DMS114 treated with DMSO at 0.1 percent for 48 hours (cell line): Measurements from ENCODE around the gene CCDC182.

Experiments used
- DNase-seq: peaks from one replicate; lab custom pipeline; 2025; ENCODE audit not compliant: unreplicated experiment; lab: John Stamatoyannopoulos, UW

CCDC182 gene

GRCh38 chr17:57701124-57701523 is 44.0 kb downstream of the CCDC182 start:
- DNase-seq = no peak

DNA sequence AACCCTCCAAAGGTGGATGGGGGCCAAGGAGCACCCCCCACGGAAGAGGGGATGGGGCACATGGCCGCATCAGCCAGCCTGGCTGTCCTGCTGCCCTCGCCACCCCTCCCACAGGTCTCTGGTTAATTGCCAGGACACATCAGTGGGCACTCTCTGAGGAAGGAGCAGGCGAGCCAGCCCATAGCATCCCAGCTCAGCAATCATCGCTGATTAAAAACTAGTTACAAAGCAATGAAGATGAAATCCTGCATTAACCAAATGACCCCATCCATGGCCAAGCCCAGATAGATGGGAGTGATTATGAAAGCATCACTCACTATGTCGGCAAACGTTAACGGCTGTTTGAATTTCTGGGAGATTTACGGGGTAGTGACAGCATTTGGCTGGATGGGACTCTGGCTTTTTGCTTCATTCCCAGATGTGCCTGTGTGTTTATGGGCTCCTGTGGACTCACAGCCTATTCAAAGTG is 45.3 kb downstream of the CCDC182 start:
- DNase-seq = no peak

DNA sequence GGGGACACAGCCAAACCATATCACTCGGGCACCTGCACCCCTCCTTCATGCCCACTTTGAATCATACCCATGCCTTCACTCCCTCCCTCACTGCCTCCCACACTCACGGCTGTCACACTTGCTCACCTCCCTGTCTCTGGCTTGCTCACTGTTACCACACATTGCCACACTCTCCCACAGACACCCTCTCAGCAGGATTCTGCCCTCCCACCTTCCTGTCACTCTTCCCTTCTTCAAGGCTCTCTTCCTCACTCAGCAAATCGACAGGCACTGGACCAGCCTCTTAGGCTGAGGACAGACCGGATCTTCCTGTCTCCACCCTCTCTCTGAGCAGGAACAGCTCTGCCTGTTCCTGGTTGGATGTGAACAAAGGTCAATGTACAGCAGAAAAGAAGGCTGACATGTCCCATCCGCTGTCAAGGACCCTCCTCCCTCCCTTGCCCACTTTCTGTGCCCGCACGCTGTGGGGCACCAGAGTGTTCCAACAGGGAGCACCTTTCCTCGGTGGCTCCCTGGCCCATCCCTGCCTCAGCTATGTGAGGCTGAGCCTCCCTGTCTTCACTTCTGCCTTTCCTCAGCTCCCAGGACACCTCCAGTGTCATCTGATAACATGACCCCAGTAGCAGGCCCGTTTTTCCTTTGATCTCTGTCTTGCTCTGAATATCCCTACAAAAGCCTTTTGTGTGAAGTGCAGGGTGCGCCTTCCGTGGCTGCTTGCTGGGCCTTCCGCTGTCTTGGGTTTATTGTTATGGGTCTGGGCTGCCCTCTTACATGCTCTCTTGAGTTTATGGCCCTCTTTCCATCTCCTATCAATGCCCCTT is 47.0 kb downstream of the CCDC182 start:
- no peak for DNase-seq

DNA sequence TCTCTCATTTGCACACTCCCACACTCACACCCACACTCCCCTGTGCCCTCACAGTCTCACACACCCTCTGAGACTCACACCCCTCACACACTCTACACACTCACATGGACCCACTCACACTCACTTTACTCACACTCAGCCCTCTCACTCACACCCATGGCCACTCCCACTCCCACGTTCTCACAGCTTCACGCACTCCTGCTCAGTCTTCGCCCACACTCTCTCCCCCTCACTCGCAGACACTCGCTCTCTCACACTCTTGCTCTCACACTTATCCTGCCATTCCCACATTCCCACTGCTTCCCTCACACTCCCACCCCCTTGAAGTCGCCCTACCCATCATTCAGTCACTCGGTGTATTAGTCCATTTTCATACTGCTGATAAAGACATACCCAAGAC is 47.9 kb downstream of the CCDC182 start:
- DNase-seq = no peak

DNA sequence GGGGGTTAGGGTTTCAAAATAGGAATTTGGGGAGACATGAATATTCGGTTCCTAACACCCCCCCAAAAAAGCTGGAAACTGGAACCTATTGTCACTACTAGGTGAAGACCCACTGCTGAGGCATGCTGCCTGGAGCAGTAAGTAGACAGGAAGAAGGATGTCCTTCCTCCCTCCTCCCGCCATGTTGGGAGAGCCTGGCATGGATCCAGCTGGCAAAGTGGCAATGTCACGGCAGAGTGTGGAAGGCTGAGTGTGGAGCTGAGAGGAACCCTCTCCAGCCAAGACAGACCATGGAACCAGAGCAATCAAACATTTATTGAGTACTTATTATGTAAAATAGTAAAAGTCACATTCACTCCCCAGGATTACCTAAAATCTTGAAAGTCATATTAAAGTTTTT is 49.0 kb downstream of the CCDC182 start:
- DNase-seq = no peak
